ENCODE measurements around the gene NAA38.
"Not testable (repeated sequence)": the region's sequence is repeated elsewhere in the genome, so short reads cannot be mapped to it uniquely, and the experiment has no call there.

Gene NAA38

GRCh38 chr17:7814969-7815368 is 42.4 kb downstream of the NAA38 start:
- DNase-seq (ENCODE audit: low spot score), result no peak
- TF ChIP-seq, protein P1, sequence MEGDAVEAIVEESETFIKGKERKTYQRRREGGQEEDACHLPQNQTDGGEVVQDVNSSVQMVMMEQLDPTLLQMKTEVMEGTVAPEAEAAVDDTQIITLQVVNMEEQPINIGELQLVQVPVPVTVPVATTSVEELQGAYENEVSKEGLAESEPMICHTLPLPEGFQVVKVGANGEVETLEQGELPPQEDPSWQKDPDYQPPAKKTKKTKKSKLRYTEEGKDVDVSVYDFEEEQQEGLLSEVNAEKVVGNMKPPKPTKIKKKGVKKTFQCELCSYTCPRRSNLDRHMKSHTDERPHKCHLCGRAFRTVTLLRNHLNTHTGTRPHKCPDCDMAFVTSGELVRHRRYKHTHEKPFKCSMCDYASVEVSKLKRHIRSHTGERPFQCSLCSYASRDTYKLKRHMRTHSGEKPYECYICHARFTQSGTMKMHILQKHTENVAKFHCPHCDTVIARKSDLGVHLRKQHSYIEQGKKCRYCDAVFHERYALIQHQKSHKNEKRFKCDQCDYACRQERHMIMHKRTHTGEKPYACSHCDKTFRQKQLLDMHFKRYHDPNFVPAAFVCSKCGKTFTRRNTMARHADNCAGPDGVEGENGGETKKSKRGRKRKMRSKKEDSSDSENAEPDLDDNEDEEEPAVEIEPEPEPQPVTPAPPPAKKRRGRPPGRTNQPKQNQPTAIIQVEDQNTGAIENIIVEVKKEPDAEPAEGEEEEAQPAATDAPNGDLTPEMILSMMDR (IDR thresholded peaks at IDR 0.05; ENCODE audit: extremely low read depth, missing control alignments), result no peak

DNA sequence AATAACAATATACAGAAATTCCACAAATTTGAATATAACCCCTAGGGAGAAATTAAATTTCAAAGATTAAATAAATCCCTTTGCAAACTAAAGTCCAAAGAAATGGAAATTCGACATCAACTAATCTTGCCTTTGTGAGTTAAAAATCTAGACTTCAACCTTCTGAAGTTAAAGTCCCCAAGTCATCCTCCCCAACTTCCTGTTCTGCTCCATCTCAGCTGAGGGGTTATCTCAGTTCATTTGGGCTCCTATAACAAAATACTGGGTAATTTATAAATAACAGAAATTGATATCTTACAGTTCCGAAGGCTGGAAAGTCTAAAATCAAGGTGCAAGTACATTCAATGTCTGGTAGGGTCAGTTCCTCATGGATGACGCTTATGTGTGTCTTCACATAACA is 46.1 kb downstream of the NAA38 start:
- DNase-seq (ENCODE audit: low spot score), result no peak
- TF ChIP-seq, protein P1 (IDR thresholded peaks at IDR 0.05; ENCODE audit: extremely low read depth, missing control alignments), result no peak

- DNase-seq (ENCODE audit: low spot score), result not testable (repeated sequence)
Observed at GRCh38 chr17:7809791-7810343, 47.5 kb downstream of the NAA38 start.

GRCh38 chr17:7809086-7809790 is 48.1 kb downstream of the NAA38 start:
- TF ChIP-seq, protein P1 (IDR thresholded peaks at IDR 0.05; ENCODE audit: extremely low read depth, missing control alignments), result no peak
- DNase-seq (ENCODE audit: low spot score), result no peak

DNA sequence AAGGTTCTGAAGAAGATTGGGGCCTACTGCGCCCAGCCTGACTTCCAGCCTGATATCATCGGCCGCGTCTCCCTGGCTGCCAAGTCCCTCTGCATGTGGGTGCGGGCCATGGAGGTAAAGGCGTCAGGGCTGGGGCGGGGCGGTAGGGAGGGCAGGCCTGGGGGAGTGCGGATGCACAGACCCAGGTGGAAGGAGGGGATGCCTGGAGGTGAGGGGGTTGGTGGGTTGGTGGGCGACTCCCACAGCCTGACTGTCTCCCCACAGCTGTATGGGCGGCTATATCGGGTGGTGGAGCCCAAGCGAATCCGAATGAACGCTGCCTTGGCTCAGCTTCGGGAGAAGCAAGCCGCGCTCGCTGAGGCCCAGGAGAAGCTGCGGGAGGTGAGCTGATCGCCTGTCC is 50.2 kb downstream of the NAA38 start:
- TF ChIP-seq, protein P1 (IDR thresholded peaks at IDR 0.05; ENCODE audit: extremely low read depth, missing control alignments), result no peak
- DNase-seq (ENCODE audit: low spot score), result no peak
